ENCODE measurements around the gene BMP15.

The BMP15 gene

GRCh38 chrX:50910685-50911176, at the start of gene BMP15:
BMP15 (plus strand) TSS chrX:50910735; CDS start chrX:50910784, 49 bp downstream.
- Mint-ChIP-seq H3K27ac (no peak within 1 kb of the TSS), H3K9me3 (no peaks in the 10 kb centered on the region), H3K4me1 (peaks cover 12% of the 10 kb centered on the region), H3K36me3 (no peaks in the 10 kb centered on the region), H3K27me3 (no peaks in the 10 kb centered on the region), H3K4me3 (no peak within 1 kb of the TSS)
- CTCF ChIA-PET, result no interaction called here
- no peak for DNase-seq

GRCh38 chrX:50863471-50863870, 47.1 kb upstream of the BMP15 start:
- no peaks in the 10 kb centered on the region for H3K4me1 Mint-ChIP-seq
- H3K27me3 Mint-ChIP-seq, result no peaks in the 10 kb centered on the region
- no peak for DNase-seq
- H3K4me3 Mint-ChIP-seq, result no peak overlapping the region
- H3K27ac Mint-ChIP-seq, result no peak overlapping the region
- H3K9me3 Mint-ChIP-seq, result no peaks in the 10 kb centered on the region
- CTCF ChIA-PET, result no interaction called here
- no peaks in the 10 kb centered on the region for H3K36me3 Mint-ChIP-seq

GRCh38 chrX:50865311-50865710, 45.2 kb upstream of the BMP15 start:
- H3K9me3 Mint-ChIP-seq, result no peaks in the 10 kb centered on the region

GRCh38 chrX:50871922-50872453, 38.5 kb upstream of the BMP15 start:
- no peak for DNase-seq
- H3K36me3 Mint-ChIP-seq, result no peaks in the 10 kb centered on the region
- no peak overlapping the region for H3K4me3 Mint-ChIP-seq
- H3K9me3 Mint-ChIP-seq, result no peaks in the 10 kb centered on the region
- peaks cover 4% of the 10 kb centered on the region for H3K27me3 Mint-ChIP-seq
- no peak overlapping the region for H3K27ac Mint-ChIP-seq
- CTCF ChIA-PET, result no interaction called here
- H3K4me1 Mint-ChIP-seq, result no peaks in the 10 kb centered on the region

More at GRCh38 chrX:50865311-50865710, 45.2 kb upstream of the BMP15 start:
- H3K4me3 Mint-ChIP-seq, result no peak overlapping the region
- CTCF ChIA-PET, result no interaction called here
- H3K4me1 Mint-ChIP-seq, result no peaks in the 10 kb centered on the region
- no peaks in the 10 kb centered on the region for H3K36me3 Mint-ChIP-seq
- no peaks in the 10 kb centered on the region for H3K27me3 Mint-ChIP-seq
- no peak for DNase-seq
- H3K27ac Mint-ChIP-seq, result no peak overlapping the region

GRCh38 chrX:50874876-50875275, 35.7 kb upstream of the BMP15 start:
- CTCF ChIA-PET, result no interaction called here
- Mint-ChIP-seq H3K27me3 (peaks cover 4% of the 10 kb centered on the region), H3K9me3 (no peaks in the 10 kb centered on the region), H3K27ac (no peak overlapping the region), H3K36me3 (no peaks in the 10 kb centered on the region), H3K4me3 (no peak overlapping the region), H3K4me1 (no peaks in the 10 kb centered on the region)
- no peak for DNase-seq

- CTCF ChIA-PET, result no interaction called here
- H3K27me3 Mint-ChIP-seq, result peaks cover 4% of the 10 kb centered on the region
- H3K9me3 Mint-ChIP-seq, result no peaks in the 10 kb centered on the region
Observed at GRCh38 chrX:50876551-50876950, 34.0 kb upstream of the BMP15 start.

GRCh38 chrX:50877310-50877709, 33.2 kb upstream of the BMP15 start:
- DNase-seq, result no peak
- H3K36me3 Mint-ChIP-seq, result no peaks in the 10 kb centered on the region
- H3K9me3 Mint-ChIP-seq, result no peaks in the 10 kb centered on the region
- H3K4me1 Mint-ChIP-seq, result no peaks in the 10 kb centered on the region
- H3K4me3 Mint-ChIP-seq, result no peak overlapping the region
- no peak overlapping the region for H3K27ac Mint-ChIP-seq
- H3K27me3 Mint-ChIP-seq, result no peaks in the 10 kb centered on the region
- CTCF ChIA-PET, result no interaction called here

More at GRCh38 chrX:50876551-50876950, 34.0 kb upstream of the BMP15 start:
- Mint-ChIP-seq H3K27ac (no peak overlapping the region), H3K36me3 (no peaks in the 10 kb centered on the region), H3K4me3 (no peak overlapping the region), H3K4me1 (no peaks in the 10 kb centered on the region)
- no peak for DNase-seq

GRCh38 chrX:50881028-50881427, 29.5 kb upstream of the BMP15 start:
- H3K4me3 Mint-ChIP-seq, result no peak overlapping the region
- CTCF ChIA-PET, result no interaction called here
- H3K4me1 Mint-ChIP-seq, result no peaks in the 10 kb centered on the region
- no peak for DNase-seq
- no peaks in the 10 kb centered on the region for H3K27me3 Mint-ChIP-seq
- no peaks in the 10 kb centered on the region for H3K36me3 Mint-ChIP-seq
- no peak overlapping the region for H3K27ac Mint-ChIP-seq
- no peaks in the 10 kb centered on the region for H3K9me3 Mint-ChIP-seq

- DNase-seq, result no peak
- H3K27ac Mint-ChIP-seq, result no peak overlapping the region
- H3K9me3 Mint-ChIP-seq, result no peaks in the 10 kb centered on the region
- H3K4me3 Mint-ChIP-seq, result no peak overlapping the region
- H3K4me1 Mint-ChIP-seq, result no peaks in the 10 kb centered on the region
- H3K27me3 Mint-ChIP-seq, result no peaks in the 10 kb centered on the region
- CTCF ChIA-PET, result no interaction called here
- H3K36me3 Mint-ChIP-seq, result no peaks in the 10 kb centered on the region
Observed at GRCh38 chrX:50888884-50889283, 21.7 kb upstream of the BMP15 start.

GRCh38 chrX:50889582-50889981, 21.0 kb upstream of the BMP15 start:
- Mint-ChIP-seq H3K27ac (no peak overlapping the region), H3K36me3 (no peaks in the 10 kb centered on the region), H3K9me3 (no peaks in the 10 kb centered on the region), H3K27me3 (no peaks in the 10 kb centered on the region), H3K4me3 (no peak overlapping the region), H3K4me1 (no peaks in the 10 kb centered on the region)
- CTCF ChIA-PET, result no interaction called here
- DNase-seq, result no peak

GRCh38 chrX:50893047-50893446, 17.5 kb upstream of the BMP15 start:
- H3K27ac Mint-ChIP-seq, result no peak overlapping the region
- no peak for DNase-seq
- H3K4me1 Mint-ChIP-seq, result no peaks in the 10 kb centered on the region
- H3K36me3 Mint-ChIP-seq, result no peaks in the 10 kb centered on the region
- no peaks in the 10 kb centered on the region for H3K9me3 Mint-ChIP-seq
- H3K27me3 Mint-ChIP-seq, result no peaks in the 10 kb centered on the region
- CTCF ChIA-PET, result no interaction called here
- no peak overlapping the region for H3K4me3 Mint-ChIP-seq

- Mint-ChIP-seq H3K4me3 (no peak overlapping the region), H3K36me3 (no peaks in the 10 kb centered on the region), H3K9me3 (no peaks in the 10 kb centered on the region), H3K27me3 (no peaks in the 10 kb centered on the region), H3K4me1 (no peaks in the 10 kb centered on the region), H3K27ac (no peak overlapping the region)
- DNase-seq, result no peak
- CTCF ChIA-PET, result interaction anchor here (1.1 kb wide), 1 partner anchor 147 kb away, joined by 3 read pairs; no protein-coding TSS in a partner anchor
Observed at GRCh38 chrX:50893466-50893865, 17.1 kb upstream of the BMP15 start.

- H3K27ac Mint-ChIP-seq, result no peak overlapping the region
- no peaks in the 10 kb centered on the region for H3K36me3 Mint-ChIP-seq
- H3K4me3 Mint-ChIP-seq, result no peak overlapping the region
- peak; percentile 20 for DNase-seq
- no peaks in the 10 kb centered on the region for H3K9me3 Mint-ChIP-seq
- H3K4me1 Mint-ChIP-seq, result no peaks in the 10 kb centered on the region
- CTCF ChIA-PET, result no interaction called here
- peaks cover 5% of the 10 kb centered on the region for H3K27me3 Mint-ChIP-seq
Observed at GRCh38 chrX:50905334-50905733, 5.2 kb upstream of the BMP15 start.

- H3K4me1 Mint-ChIP-seq, result peaks cover 12% of the 10 kb centered on the region
- H3K27ac Mint-ChIP-seq, result peak overlapping the region; percentile 67
- H3K27me3 Mint-ChIP-seq, result no peaks in the 10 kb centered on the region
- CTCF ChIA-PET, result no interaction called here
- H3K9me3 Mint-ChIP-seq, result no peaks in the 10 kb centered on the region
- no peaks in the 10 kb centered on the region for H3K36me3 Mint-ChIP-seq
- H3K4me3 Mint-ChIP-seq, result no peak overlapping the region
- DNase-seq, result no peak
Observed at GRCh38 chrX:50913520-50913919, 3.0 kb downstream of the BMP15 start.

- H3K36me3 Mint-ChIP-seq, result no peaks in the 10 kb centered on the region
- CTCF ChIA-PET, result interaction anchor here (1.0 kb wide), 1 partner anchor 229 kb away, joined by 3 read pairs; no protein-coding TSS in a partner anchor
- no peak for DNase-seq
- H3K27me3 Mint-ChIP-seq, result no peaks in the 10 kb centered on the region
- no peak overlapping the region for H3K4me3 Mint-ChIP-seq
- no peaks in the 10 kb centered on the region for H3K4me1 Mint-ChIP-seq
- H3K9me3 Mint-ChIP-seq, result no peaks in the 10 kb centered on the region
- H3K27ac Mint-ChIP-seq, result no peak overlapping the region
Observed at GRCh38 chrX:50920132-50920531, 9.6 kb downstream of the BMP15 start.

GRCh38 chrX:50927127-50927526, 16.6 kb downstream of the BMP15 start:
- H3K27ac Mint-ChIP-seq, result no peak overlapping the region
- H3K4me3 Mint-ChIP-seq, result no peak overlapping the region

More at GRCh38 chrX:50927127-50927526, 16.6 kb downstream of the BMP15 start:
- Mint-ChIP-seq H3K4me1 (no peaks in the 10 kb centered on the region), H3K9me3 (no peaks in the 10 kb centered on the region), H3K36me3 (no peaks in the 10 kb centered on the region), H3K27me3 (no peaks in the 10 kb centered on the region)
- no peak for DNase-seq
- CTCF ChIA-PET, result no interaction called here
